CD14-positive monocyte (primary cell): Measurements from ENCODE around the gene HBZ. TPM values are rescaled to one million over a fixed set of nuclear protein-coding genes. Genes with fewer than 3 reads are reported as not detected.

Experiments
- DNase-seq, 3 donors: peaks; one replicate each; pipeline ENCODE4 v3.0.0-alpha.2; 2011 to 2022
- H2AFZ ChIP-seq: 2 replicates; pipeline ENCODE4 v1.6.0; 2012; ENCODE audit warnings: mild to moderate bottlenecking, low read depth, low read length, inconsistent platforms; ENCODE audit not compliant: insufficient read depth, poor library complexity, severe bottlenecking
- H3K27ac ChIP-seq, 2 donors: 1 replicate in 1 of 2; 2 replicates in 1 of 2; pipeline ENCODE4 v1.5.1; 2012 to 2013; ENCODE audit warnings: low read length in 2 of 2, control low read depth in 1 of 2, inconsistent platforms in 1 of 2, low read depth in 1 of 2, mild to moderate bottlenecking in 1 of 2
- H3K27me3 ChIP-seq, 2 donors: one replicate each; pipeline versions ENCODE4 v1.6.0 to v1.6.1; 2011 to 2013; ENCODE audit warnings: low read length in 2 of 2; ENCODE audit not compliant: control insufficient read depth in 2 of 2, insufficient read depth in 2 of 2
- H3K36me3 ChIP-seq, 2 donors: replicated peaks in 1 of 2; 1 replicate in 1 of 2; 2 replicates in 1 of 2; pipeline versions ENCODE4 v1.5.1 to v1.6.1; 2012 to 2013; ENCODE audit warnings: low read length in 2 of 2, control low read depth in 1 of 2, inconsistent platforms in 1 of 2, mild to moderate bottlenecking in 1 of 2; ENCODE audit not compliant: insufficient read depth in 2 of 2, control insufficient read depth in 1 of 2
- H3K4me1 ChIP-seq, 2 donors: 1 replicate in 1 of 2; 2 replicates in 1 of 2; pipeline versions ENCODE4 v1.5.1 to v1.6.1; 2012 to 2013; ENCODE audit warnings: low read length in 2 of 2, control low read depth in 1 of 2, inconsistent platforms in 1 of 2, mild to moderate bottlenecking in 1 of 2, moderate library complexity in 1 of 2; ENCODE audit not compliant: insufficient read depth in 2 of 2, control insufficient read depth in 1 of 2
- H3K4me2 ChIP-seq: replicated peaks from 2 replicates; pipeline ENCODE3; 2012; ENCODE audit warnings: low read length, moderate library complexity, mild to moderate bottlenecking; ENCODE audit not compliant: poor library complexity, severe bottlenecking; ENCODE audit errors: extremely low read depth
- H3K4me3 ChIP-seq, 3 experiments: fragments of 200-600 bp in 1 of 3; sonication (generic) in 1 of 3; replicated peaks in 1 of 3; 1 replicate in 2 of 3; 2 replicates in 1 of 3; pipeline ENCODE4 v1.5.1; 2011 to 2013; ENCODE audit warnings: low read length in 3 of 3, mild to moderate bottlenecking in 3 of 3, control low read depth in 2 of 3, low read depth in 2 of 3, inconsistent platforms in 1 of 3, moderate library complexity in 1 of 3
- H3K79me2 ChIP-seq: 2 replicates; pipeline ENCODE4 v1.6.0; 2012; ENCODE audit warnings: mild to moderate bottlenecking, control low read depth, inconsistent platforms, low read length, moderate library complexity; ENCODE audit not compliant: insufficient read depth
- H3K9ac ChIP-seq: 2 replicates; pipeline ENCODE4 v1.6.0; 2017; ENCODE audit warnings: low read length, mild to moderate bottlenecking; ENCODE audit not compliant: insufficient read depth, poor library complexity, severe bottlenecking
- H3K9me3 ChIP-seq, 2 donors: replicated peaks in 1 of 2; 1 replicate in 1 of 2; 2 replicates in 1 of 2; pipeline versions ENCODE4 v1.5.1 to v1.6.1; 2012 to 2013; ENCODE audit warnings: low read length in 2 of 2, control low read depth in 1 of 2; ENCODE audit not compliant: control insufficient read depth in 1 of 2, insufficient read depth in 1 of 2
- H4K20me1 ChIP-seq: 2 replicates; pipeline ENCODE4 v1.6.0; 2012; ENCODE audit warnings: mild to moderate bottlenecking, low read length, control low read depth, moderate library complexity; ENCODE audit not compliant: insufficient read depth
- H3K27ac Mint-ChIP-seq, 7 donors: one replicate each; pipeline ENCODE4 v1.8.0; 2020; ENCODE audit warnings: mild to moderate bottlenecking in 7 of 7, mixed read lengths in 7 of 7, moderate library complexity in 6 of 7, inconsistent platforms in 2 of 7
- H3K27me3 Mint-ChIP-seq, 3 donors: one replicate each; pipeline ENCODE4 v1.8.0; 2021 to 2022; ENCODE audit warnings: low read depth in 3 of 3, mild to moderate bottlenecking in 3 of 3, mixed read lengths in 3 of 3, moderate library complexity in 3 of 3, inconsistent platforms in 1 of 3
- H3K36me3 Mint-ChIP-seq, 2 donors: one replicate each; pipeline ENCODE4 v1.8.0; 2020; ENCODE audit warnings: mixed read lengths in 2 of 2, inconsistent platforms in 1 of 2, mild to moderate bottlenecking in 1 of 2
- H3K4me1 Mint-ChIP-seq: one replicate; pipeline ENCODE4 v1.8.0; 2020; ENCODE audit warnings: mild to moderate bottlenecking, mixed read lengths
- H3K4me3 Mint-ChIP-seq, 2 donors: one replicate each; pipeline ENCODE4 v1.8.0; 2020; ENCODE audit warnings: mild to moderate bottlenecking in 2 of 2, mixed read lengths in 2 of 2, moderate library complexity in 1 of 2
- H3K9me3 Mint-ChIP-seq, 7 donors: one replicate each; pipeline ENCODE4 v1.8.0; 2020 to 2022; ENCODE audit warnings: mixed read lengths in 7 of 7, mild to moderate bottlenecking in 6 of 7, moderate library complexity in 6 of 7, inconsistent platforms in 2 of 7
- CTCF ChIP-seq: fragments of 200-600 bp; IDR thresholded peaks from one replicate; pipeline ENCODE4 v1.8.0; 2022; ENCODE audit warnings: antibody characterized with exemption, mild to moderate bottlenecking
- WGBS: methylation state at CpG from one replicate; pipeline ENCODE4 v1.1.5; 2013; ENCODE audit warnings: missing lambda C conversion rate; ENCODE audit not compliant: insufficient coverage; 5-methylcytosine and 5-hydroxymethylcytosine counted together
- intact Hi-C, 2 donors: fragments of 100-400 bp; cut with micrococcal nuclease; formaldehyde crosslinking; loops; one replicate each; pipeline versions ENCODE4 v1.15.0 to v1.15.1; 2023
- polyA plus RNA-seq, 3 donors: library from polyadenylated mRNA; depleted of rRNA in 1 of 3; unstranded in 2 of 3; stranded (reverse) in 1 of 3; fragments of 300-500 nt in 2 of 3; fragments of >200 nt in 1 of 3; fragmentation: Illumina TruSeq in 2 of 3; gene quantifications; 1 replicate in 2 of 3; 2 replicates in 1 of 3; pipeline ENCODE4 v1.2.3, GENCODE V29; 2012 to 2021

Gene HBZ
- polyA plus RNA-seq, 3 donors: not detected

- Histone ChIP-seq H4K20me1 (no peaks in the 10 kb centered on the region), H2AFZ (no peak overlapping the region), H3K4me3 (no peak overlapping the region), H3K79me2 (no peaks in the 10 kb centered on the region), H3K9me3 (no peaks in the 10 kb centered on the region), H3K4me2 (no peak overlapping the region), H3K36me3 (no peaks in the 10 kb centered on the region), H3K9ac (no peak overlapping the region), H3K27me3 (peaks cover 0 to 13% of the 10 kb centered on the region in 2 donors), H3K27ac (no peak overlapping the region), H3K4me1 (no peaks in the 10 kb centered on the region)
- DNase-seq: no peak
- Mint-ChIP-seq H3K9me3 (no peaks in the 10 kb centered on the region), H3K36me3 (no peaks in the 10 kb centered on the region), H3K27me3 (peaks cover 17 to 33% (median 24%) of the 10 kb centered on the region in 3 donors), H3K4me1 (no peaks in the 10 kb centered on the region), H3K4me3 (no peak overlapping the region), H3K27ac (peak overlapping the region in 1 of 7 donors; percentile 37)
- intact Hi-C loops: no loop called here
- WGBS: 84% methylated on average over 14 of the region's 14 CpGs
- no peak for TF ChIP-seq CTCF
These were observed 7.6 kb upstream of the HBZ start for GRCh38 chr16:144797-145252.

GRCh38 chr16:146646-147045 lies 5.8 kb upstream of the HBZ start:
- Histone ChIP-seq H3K9me3 (no peaks in the 10 kb centered on the region), H3K4me2 (no peak overlapping the region), H4K20me1 (no peaks in the 10 kb centered on the region), H3K27ac (no peak overlapping the region), H3K27me3 (peaks cover 2 to 25% of the 10 kb centered on the region in 2 donors), H3K9ac (no peak overlapping the region), H3K36me3 (no peaks in the 10 kb centered on the region), H3K4me3 (no peak overlapping the region), H3K79me2 (no peaks in the 10 kb centered on the region), H3K4me1 (no peaks in the 10 kb centered on the region), H2AFZ (no peak overlapping the region)
- no peaks in the 10 kb centered on the region for H3K36me3 Mint-ChIP-seq
- peaks cover 27 to 50% (median 35%) of the 10 kb centered on the region in 3 donors for H3K27me3 Mint-ChIP-seq
- intact Hi-C loops: no loop called here
- no CpG with 5 or more reads among the region's 2 CpGs for WGBS
- no peaks in the 10 kb centered on the region for H3K9me3 Mint-ChIP-seq
- no peaks in the 10 kb centered on the region for H3K4me1 Mint-ChIP-seq
- DNase-seq: no peak
- TF ChIP-seq CTCF: no peak
- no peak overlapping the region for H3K27ac Mint-ChIP-seq
- H3K4me3 Mint-ChIP-seq: no peak overlapping the region
